Measurements from ENCODE around the gene MSANTD2.

GRCh38 chr11:124751391-124751740 lies 48.8 kb downstream of the MSANTD2 start:
- TF ChIP-seq POLR2AphosphoS5 (IDR thresholded peaks at IDR 0.05; ENCODE audit: low read depth, low read length) (no peak), CTCF (IDR thresholded peaks at IDR 0.05 in 2 of 3, conservative IDR thresholded peaks at IDR 0.05 in 1 of 3; ENCODE audit: borderline replicate concordance in 1 of 3, insufficient read depth in 1 of 3, low read depth in 2 of 3, low read length in 2 of 3) (no peak), POLR2A (IDR thresholded peaks at IDR 0.05; ENCODE audit: borderline replicate concordance, extremely low read depth, insufficient read depth, insufficient read length) (no peak), RAD21 (IDR thresholded peaks at IDR 0.05; ENCODE audit: low read depth) (no peak), EZH2 (IDR thresholded peaks at IDR 0.05) (no peak), ZFX (IDR thresholded peaks at IDR 0.05) (no peak), EGR1 (IDR thresholded peaks at IDR 0.05; ENCODE audit: low read depth) (no peak)
- TF ChIP-seq, protein P1, sequence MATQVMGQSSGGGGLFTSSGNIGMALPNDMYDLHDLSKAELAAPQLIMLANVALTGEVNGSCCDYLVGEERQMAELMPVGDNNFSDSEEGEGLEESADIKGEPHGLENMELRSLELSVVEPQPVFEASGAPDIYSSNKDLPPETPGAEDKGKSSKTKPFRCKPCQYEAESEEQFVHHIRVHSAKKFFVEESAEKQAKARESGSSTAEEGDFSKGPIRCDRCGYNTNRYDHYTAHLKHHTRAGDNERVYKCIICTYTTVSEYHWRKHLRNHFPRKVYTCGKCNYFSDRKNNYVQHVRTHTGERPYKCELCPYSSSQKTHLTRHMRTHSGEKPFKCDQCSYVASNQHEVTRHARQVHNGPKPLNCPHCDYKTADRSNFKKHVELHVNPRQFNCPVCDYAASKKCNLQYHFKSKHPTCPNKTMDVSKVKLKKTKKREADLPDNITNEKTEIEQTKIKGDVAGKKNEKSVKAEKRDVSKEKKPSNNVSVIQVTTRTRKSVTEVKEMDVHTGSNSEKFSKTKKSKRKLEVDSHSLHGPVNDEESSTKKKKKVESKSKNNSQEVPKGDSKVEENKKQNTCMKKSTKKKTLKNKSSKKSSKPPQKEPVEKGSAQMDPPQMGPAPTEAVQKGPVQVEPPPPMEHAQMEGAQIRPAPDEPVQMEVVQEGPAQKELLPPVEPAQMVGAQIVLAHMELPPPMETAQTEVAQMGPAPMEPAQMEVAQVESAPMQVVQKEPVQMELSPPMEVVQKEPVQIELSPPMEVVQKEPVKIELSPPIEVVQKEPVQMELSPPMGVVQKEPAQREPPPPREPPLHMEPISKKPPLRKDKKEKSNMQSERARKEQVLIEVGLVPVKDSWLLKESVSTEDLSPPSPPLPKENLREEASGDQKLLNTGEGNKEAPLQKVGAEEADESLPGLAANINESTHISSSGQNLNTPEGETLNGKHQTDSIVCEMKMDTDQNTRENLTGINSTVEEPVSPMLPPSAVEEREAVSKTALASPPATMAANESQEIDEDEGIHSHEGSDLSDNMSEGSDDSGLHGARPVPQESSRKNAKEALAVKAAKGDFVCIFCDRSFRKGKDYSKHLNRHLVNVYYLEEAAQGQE (IDR thresholded peaks at IDR 0.05; ENCODE audit: low read depth), result no peak

Measured in HCT116 (cell line).